Right renal cortex interstitium (tissue), 3 donors: Measurements from ENCODE around the gene P2RY8. TPM values are rescaled to one million over a fixed set of nuclear protein-coding genes. Genes with fewer than 3 reads are reported as not detected.
"Not testable (repeated sequence)": the region's sequence is repeated elsewhere in the genome, so short reads cannot be mapped to it uniquely, and the experiment has no call there.

Source experiments
- DNase-seq, 3 donors: peaks; one replicate each; pipeline ENCODE4 v3.0.0-alpha.2; 2013; ENCODE audit warnings: low read depth in 3 of 3, low spot score in 2 of 3
- polyA plus RNA-seq, 3 donors: library from polyadenylated mRNA; unstranded; fragments of 120-200 nt; gene quantifications; one replicate each; pipeline ENCODE4 v1.2.1, GENCODE V29; 2013; ENCODE audit not compliant: insufficient read length in 3 of 3

P2RY8 gene
- polyA plus RNA-seq, 3 donors: 0.96 to 1.5 (median 1.5) TPM

GRCh38 chrX:1545776-1546408 is 8.9 kb upstream of the P2RY8 start:
- DNase-seq: no peak

GRCh38 chrX:1542994-1543725 is 6.2 kb upstream of the P2RY8 start:
- DNase-seq: no peak

- not testable (repeated sequence) for DNase-seq
Measured at GRCh38 chrX:1539146-1539545, 2.2 kb upstream of the P2RY8 start.

DNA sequence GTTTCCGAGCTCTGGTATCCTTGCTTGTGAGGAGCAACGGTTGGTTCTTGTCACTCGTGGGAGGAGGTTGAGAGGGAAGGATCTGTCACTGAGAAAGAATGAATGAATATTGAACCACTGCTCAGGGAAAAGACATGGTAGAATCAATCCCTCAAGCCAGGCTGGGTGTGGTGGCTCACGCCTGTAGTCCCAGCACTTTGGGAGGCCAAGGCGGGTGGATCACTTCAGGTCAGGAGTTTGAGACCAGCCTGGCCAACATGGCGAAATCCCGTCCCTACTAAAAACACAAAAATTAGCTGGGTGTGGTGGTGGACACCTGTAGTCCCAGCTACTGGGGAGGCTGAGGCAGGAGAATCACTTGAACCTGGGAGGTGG is 718 bp upstream of the P2RY8 start:
- not testable (repeated sequence) for DNase-seq

GRCh38 chrX:1536712-1537030 is 314 bp downstream of the P2RY8 start:
- no peak for DNase-seq

DNA sequence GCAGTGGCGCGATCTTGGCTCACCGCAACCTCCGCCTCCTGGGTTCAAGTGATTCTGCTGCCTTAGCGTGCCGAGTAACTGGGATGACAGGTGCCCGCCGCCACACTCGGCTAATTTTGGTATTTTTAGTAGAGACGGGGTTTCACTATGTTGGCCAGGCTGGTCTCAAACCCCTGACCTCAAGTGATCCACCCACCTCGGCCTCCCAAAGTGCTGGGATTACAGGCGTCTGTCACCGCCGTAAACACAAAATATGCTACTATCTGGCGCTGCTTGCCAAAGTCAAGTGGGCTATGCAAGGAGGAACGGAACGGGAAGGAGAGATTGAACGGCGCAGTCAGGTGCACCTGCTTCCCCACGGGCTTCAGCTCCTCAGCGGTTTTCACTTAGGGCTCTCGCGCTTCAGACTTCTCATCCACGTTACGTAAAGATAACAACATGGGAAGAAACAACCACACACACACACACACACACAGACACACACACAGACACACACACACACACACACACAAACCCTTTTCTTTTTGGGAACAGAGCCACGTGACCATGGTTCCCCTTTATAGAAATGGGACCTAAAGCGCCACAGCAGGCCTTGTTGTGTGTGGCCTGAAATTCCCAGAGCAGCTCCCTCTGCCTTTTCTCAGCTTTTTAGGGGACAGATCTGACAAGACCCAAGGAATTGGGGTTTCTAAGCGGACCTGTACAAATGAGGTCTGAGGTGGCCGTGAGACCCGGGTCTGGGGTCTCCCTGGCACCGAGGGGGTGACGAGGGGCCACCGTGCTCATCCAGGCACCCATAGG is 1.5 kb downstream of the P2RY8 start:
- no peak for DNase-seq

GRCh38 chrX:1534301-1535168 is 2.5 kb downstream of the P2RY8 start:
- DNase-seq: no peak

GRCh38 chrX:1533058-1533457 is 3.9 kb downstream of the P2RY8 start:
- no peak for DNase-seq

DNA sequence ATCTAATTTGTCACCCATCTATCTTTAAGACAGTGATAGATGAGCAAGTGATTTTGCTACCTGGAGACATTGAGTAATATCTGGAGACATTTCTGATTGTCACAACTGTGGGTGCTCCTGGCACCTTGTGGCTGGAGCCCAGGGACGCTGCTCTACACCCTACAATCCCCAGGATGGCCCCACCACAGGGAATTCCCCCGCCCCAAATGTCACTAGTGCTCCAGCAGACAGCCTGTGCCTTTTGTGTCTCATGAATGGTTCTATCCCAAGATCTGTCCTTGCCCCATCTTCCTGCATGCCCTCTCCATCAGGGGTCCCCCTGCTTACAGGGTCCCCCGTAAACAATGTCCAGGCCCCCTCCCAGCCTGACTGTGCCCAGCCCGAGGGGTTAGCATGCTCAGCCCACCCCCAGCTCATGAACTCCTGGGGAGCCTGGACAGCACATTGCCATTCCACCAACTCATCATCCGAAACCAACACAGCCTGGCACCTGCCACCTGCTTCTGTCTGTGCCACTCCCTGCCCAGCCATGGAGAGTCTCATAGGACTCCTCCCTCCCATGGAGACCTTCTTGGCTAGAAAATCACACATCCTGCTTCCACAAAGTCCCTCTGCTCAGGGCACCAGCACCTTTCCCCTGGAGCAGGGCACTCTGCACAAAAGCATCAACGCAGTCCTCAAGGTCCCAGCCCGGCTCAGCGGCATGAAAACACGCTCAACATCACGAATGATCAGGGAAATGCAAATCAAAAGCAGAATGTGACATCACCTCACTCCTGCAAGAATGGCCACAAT is 5.7 kb downstream of the P2RY8 start:
- no peak for DNase-seq

DNA sequence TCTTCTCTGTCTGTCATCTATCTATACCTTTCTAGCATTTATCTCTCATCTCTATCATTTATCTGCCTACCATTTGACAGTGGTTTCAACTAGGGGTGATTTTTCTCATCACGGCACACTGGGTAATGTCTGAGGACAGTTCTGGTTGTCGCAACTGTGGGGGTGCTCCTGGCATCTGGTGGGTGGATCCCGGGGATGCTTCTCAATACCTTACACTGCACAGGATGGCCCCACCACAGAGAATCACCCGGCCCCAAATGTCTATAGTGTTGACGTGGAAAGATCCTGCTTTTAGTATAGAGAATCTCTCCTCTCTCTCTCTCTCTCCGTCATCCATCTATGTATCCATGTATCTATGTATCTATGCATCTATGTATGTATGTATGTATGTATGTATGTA is 7.2 kb downstream of the P2RY8 start:
- no peak for DNase-seq

DNA sequence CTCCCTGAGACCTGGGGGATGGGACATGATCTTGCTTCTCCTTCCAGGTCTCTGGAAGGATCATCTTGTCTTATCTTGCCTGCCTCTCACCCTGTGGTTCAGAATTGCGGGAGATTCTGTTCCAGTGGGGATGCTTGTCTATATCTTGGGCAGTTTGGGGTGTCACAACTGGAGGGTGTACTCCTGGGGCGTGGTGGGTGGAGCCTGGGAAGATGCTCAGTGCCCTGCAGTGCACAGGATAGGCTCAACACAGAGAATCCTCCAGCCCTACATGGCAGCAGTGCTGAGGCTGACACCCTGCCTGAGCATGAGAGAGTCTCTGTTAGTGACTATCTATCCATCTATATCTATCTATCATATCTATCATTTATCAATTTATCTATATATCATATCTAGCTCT is 7.7 kb downstream of the P2RY8 start:
- no peak for DNase-seq

GRCh38 chrX:1528884-1529203 is 8.1 kb downstream of the P2RY8 start:
- no peak for DNase-seq

DNA sequence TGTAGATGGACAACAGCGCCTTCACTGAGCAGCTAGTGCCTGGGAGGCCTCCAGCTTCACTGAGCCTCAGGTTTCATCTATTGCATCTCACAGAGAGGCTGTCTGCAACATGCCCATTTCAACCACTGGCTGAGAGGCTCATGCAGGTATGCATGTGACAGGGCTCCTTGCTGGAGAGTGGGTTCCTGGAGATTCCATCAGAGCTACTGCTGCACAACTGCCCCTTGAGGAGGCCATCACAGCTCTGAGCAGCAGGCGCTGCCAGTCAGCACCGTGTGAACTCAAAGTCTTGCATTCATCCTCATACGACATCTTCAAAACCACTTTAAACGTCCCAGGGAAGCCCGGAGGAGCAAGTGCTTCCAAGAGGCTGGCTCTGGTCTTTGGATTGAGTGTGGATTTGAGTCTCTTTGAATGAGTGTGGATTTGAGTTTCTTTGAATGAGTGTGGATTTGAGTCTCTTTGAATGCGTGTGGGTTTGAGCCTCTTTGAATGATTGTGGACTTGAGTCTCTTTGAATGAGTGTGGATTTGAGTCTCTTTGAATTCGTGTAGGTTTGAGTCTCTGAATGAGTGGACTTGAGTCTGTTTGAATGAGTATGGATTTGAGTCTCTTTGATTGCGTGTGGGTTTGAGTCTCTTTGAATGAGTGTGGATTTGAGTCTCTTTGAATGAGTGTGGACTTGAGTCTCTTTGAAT is 8.7 kb downstream of the P2RY8 start:
- DNase-seq: no peak

GRCh38 chrX:1527457-1527856 is 9.5 kb downstream of the P2RY8 start:
- DNase-seq: no peak

DNA sequence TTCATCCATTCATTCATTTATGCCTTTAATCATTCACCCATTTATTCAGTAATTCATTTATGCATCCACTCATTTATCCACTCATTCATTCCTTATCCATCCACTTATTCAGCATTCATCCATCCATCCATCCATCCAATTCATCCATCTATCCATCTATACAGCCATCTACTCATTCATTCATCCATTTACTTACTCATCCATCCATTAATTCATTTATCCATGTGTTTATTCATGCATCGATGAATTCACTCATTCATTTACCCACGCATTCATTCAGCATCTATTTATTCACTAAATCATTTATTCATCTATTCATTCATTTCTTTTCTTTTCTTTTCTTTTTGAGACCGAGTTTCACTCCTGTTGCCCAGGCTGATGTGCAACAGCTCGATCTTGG is 10.4 kb downstream of the P2RY8 start:
- DNase-seq: no peak

GRCh38 chrX:1525583-1526355 is 11.2 kb downstream of the P2RY8 start:
- no peak for DNase-seq

- DNase-seq: no peak
Measured at GRCh38 chrX:1524874-1525582, 12.0 kb downstream of the P2RY8 start.

- DNase-seq: not testable (repeated sequence)
Measured at GRCh38 chrX:1522905-1523304, 14.1 kb downstream of the P2RY8 start.
